Esophagus squamous epithelium (tissue), 5 donors: ENCODE results near the gene ALOX15B. TPM values are rescaled to one million over a fixed set of nuclear protein-coding genes. Genes with fewer than 3 reads are reported as not detected.

Experiments used
- DNase-seq: peaks from one replicate; lab custom pipeline; 2025; lab: John Stamatoyannopoulos, UW
- H3K27ac ChIP-seq, 4 donors: fragments of 200-600 bp; sonication (generic); one replicate each; pipeline ENCODE4 v1.5.1; 2016 to 2019; ENCODE audit warnings: mild to moderate bottlenecking in 1 of 4
- H3K27me3 ChIP-seq, 4 donors: fragments of 200-600 bp; sonication (generic); 1 replicate in 3 of 4; 2 replicates in 1 of 4; pipeline versions ENCODE4 v1.5.1 to v1.6.0; 2017 to 2021; ENCODE audit warnings: antibody characterized with exemption in 1 of 4
- H3K36me3 ChIP-seq, 3 donors: fragments of 200-600 bp; sonication (generic); one replicate each; pipeline ENCODE4 v1.5.1; 2016 to 2019
- H3K4me1 ChIP-seq, 3 donors: fragments of 200-600 bp; sonication (generic); one replicate each; pipeline ENCODE4 v1.5.1; 2017 to 2019
- H3K4me3 ChIP-seq, 4 donors: fragments of 200-600 bp; sonication (generic); 1 replicate in 3 of 4; 2 replicates in 1 of 4; pipeline ENCODE4 v1.5.1; 2016 to 2019; ENCODE audit warnings: mild to moderate bottlenecking in 2 of 4, moderate library complexity in 1 of 4
- H3K9me3 ChIP-seq, 3 donors: fragments of 200-600 bp; sonication (generic); one replicate each; pipeline ENCODE4 v1.5.1; 2016 to 2019
- POLR2A ChIP-seq, 4 donors: fragments of 450-650 bp; IDR thresholded peaks; one replicate each; pipeline ENCODE4 v1.6.1; 2017; ENCODE audit warnings: antibody characterized with exemption in 4 of 4, mild to moderate bottlenecking in 4 of 4, moderate library complexity in 3 of 4
- WGBS, 2 donors: methylation state at CpG; one replicate each; pipeline ENCODE4 v1.1.5; 2018; 5-methylcytosine and 5-hydroxymethylcytosine counted together
- intact Hi-C: fragments of 100-400 bp; cut with DNase I; formaldehyde crosslinking; loops from one replicate; pipeline ENCODE4 v1.15.0; 2022
- total RNA-seq, 4 donors: library from RNA; depleted of rRNA; stranded (reverse); fragments of >200 nt; gene quantifications; one replicate each; pipeline ENCODE4 v1.1.0, GENCODE V29; 2016
- TF ChIP-seq, protein P1 (sequence below), 6 experiments: fragments of 450-650 bp in 4 of 6; fragments of 200-600 bp in 2 of 6; sonication (generic) in 2 of 6; IDR thresholded peaks; one replicate each; pipeline ENCODE4 v1.5.1; 2016 to 2019; ENCODE audit warnings: antibody characterized with exemption in 6 of 6, mild to moderate bottlenecking in 4 of 6, moderate library complexity in 4 of 6
- donor health status: DM: yes; HTN: yes; CAD: no.

ALOX15B gene
- total RNA-seq, 4 donors from 2014 or later = 24.0 to 104 (median 50.5) TPM

DNA sequence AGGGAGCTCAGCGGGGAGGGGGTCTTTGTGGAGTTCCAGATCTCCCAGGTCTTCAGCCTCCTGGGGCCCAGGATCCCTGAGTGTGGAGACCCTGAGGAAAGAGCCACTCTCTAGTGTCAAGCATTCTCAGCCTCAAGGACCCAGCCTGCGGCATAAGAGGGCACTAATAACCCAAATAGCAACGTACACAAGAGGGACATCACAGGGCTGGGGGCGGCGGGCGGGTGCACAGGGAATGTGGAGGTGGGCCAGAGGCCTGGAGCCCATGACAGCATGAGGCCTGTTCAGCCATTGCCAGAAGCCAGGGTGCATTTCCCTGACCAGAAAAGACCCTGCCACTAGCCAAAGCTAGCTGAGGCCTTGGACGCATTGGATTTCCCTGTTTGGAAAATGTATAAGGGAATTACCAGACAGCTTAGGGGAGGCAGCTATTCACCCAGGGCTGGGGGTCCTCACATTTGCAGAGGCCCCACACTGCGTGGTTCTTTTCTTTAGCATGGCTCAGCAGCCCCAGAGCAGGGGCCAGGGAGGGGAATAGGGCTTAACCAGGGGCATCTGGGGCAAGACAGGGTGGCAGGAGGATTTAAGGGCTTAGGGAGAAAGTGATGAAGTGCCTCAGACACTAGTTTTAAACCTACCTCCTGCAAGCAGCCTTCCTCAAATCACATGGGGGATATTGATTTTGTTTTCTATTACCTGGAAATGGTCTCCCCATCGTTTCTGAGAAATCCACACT lies 13.5 kb upstream of the ALOX15B start:
- Histone ChIP-seq H3K4me1 (peaks cover under 1 to 10% (median 6%) of the 10 kb centered on the region in 3 donors), H3K27ac (no peak overlapping the region), H3K9me3 (no peaks in the 10 kb centered on the region), H3K27me3 (peaks cover 0 to 24% (median 0%) of the 10 kb centered on the region in 4 donors), H3K4me3 (no peak overlapping the region), H3K36me3 (no peaks in the 10 kb centered on the region)
- 79 to 88% methylated on average over 6 to 9 of the region's 9 CpGs for WGBS, 2 donors
- no peak for DNase-seq
- intact Hi-C loops = no loop called here
- TF ChIP-seq POLR2A (IDR thresholded peaks at IDR 0.05) = no peak
- TF ChIP-seq, protein P1, sequence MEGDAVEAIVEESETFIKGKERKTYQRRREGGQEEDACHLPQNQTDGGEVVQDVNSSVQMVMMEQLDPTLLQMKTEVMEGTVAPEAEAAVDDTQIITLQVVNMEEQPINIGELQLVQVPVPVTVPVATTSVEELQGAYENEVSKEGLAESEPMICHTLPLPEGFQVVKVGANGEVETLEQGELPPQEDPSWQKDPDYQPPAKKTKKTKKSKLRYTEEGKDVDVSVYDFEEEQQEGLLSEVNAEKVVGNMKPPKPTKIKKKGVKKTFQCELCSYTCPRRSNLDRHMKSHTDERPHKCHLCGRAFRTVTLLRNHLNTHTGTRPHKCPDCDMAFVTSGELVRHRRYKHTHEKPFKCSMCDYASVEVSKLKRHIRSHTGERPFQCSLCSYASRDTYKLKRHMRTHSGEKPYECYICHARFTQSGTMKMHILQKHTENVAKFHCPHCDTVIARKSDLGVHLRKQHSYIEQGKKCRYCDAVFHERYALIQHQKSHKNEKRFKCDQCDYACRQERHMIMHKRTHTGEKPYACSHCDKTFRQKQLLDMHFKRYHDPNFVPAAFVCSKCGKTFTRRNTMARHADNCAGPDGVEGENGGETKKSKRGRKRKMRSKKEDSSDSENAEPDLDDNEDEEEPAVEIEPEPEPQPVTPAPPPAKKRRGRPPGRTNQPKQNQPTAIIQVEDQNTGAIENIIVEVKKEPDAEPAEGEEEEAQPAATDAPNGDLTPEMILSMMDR (IDR thresholded peaks at IDR 0.05) = no peak

DNA sequence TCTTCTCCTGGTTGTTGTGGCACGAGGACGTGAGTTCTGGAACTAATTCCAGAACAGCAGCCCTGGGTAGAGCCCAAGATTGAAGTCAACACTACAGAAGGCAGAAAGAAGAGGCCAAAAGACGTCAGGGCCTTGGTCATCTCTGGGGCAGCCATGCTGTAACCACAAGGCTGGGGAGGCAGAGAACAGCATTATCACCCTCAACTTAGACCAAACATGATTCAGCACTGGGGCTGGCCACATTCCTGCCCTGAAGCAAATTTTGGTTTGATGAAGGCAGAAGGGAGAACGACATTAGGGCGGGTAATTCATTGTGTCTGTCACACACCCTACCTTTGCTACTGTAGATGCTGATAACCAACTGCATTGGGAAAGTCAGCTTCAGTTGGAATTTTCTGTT lies 9.7 kb upstream of the ALOX15B start:
- no peak for TF ChIP-seq POLR2A (IDR thresholded peaks at IDR 0.05)
- TF ChIP-seq, protein P1 (IDR thresholded peaks at IDR 0.05) = no peak
- DNase-seq = no peak
- WGBS, 2 donors = 34 to 54% methylated on average over 4 of the region's 5 CpGs
- Histone ChIP-seq H3K4me3 (no peak overlapping the region), H3K27me3 (peaks cover 0 to 49% (median 0%) of the 10 kb centered on the region in 4 donors), H3K27ac (no peak overlapping the region), H3K9me3 (no peaks in the 10 kb centered on the region), H3K4me1 (peaks cover 0 to 15% (median 6%) of the 10 kb centered on the region in 3 donors), H3K36me3 (no peaks in the 10 kb centered on the region)
- intact Hi-C loops = no loop called here

DNA sequence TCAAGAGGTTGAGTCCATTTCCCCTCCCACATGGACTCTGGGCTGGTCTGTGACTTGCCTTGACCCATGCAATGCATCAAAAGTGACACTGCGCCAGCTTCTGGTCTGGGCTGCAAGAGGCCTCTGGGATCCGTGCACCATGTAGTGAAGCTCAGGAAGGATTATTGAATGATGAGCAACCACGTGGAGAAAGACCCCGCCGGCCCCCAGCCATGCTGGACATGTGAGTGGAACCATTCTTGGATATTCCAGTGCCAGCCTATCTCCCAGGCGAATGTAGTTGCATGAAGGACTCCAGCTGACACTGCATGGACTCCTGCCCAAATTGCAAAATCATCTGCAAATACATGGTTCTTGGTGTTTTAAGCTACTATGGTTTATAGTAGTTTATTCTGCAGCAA lies 7.6 kb upstream of the ALOX15B start:
- WGBS, 2 donors = 72 to 88% methylated on average over 5 to 6 of the region's 6 CpGs
- intact Hi-C loops = no loop called here
- H3K4me3 ChIP-seq = no peak overlapping the region
- DNase-seq = no peak
- peaks cover 0 to 19% (median 6%) of the 10 kb centered on the region in 3 donors for H3K4me1 ChIP-seq
- peaks cover 0 to 57% (median 0%) of the 10 kb centered on the region in 4 donors for H3K27me3 ChIP-seq
- no peaks in the 10 kb centered on the region for H3K36me3 ChIP-seq
- H3K27ac ChIP-seq = no peak overlapping the region
- no peaks in the 10 kb centered on the region for H3K9me3 ChIP-seq
- TF ChIP-seq, protein P1 (IDR thresholded peaks at IDR 0.05) = no peak

DNA sequence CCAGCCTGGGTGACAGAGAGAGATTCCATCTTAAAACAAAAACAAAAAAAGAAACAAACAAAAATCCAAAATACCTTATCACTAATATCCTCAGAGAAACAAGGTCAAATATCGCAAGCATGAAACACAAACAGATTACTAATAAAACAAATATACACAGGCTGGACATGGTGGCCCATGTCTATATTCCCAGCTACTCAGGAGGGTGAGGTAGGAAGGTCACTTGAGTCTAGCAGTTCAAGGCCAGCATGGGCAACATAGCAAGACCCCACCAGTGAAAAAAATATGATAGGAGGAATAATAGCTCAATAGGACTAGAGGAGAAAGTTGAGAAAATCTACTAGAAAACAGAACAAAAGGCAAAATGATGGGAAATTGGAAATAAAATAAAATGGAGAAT lies 6.9 kb upstream of the ALOX15B start:
- H3K4me3 ChIP-seq = no peak overlapping the region
- no peaks in the 10 kb centered on the region for H3K36me3 ChIP-seq
- intact Hi-C loops = no loop called here
- peaks cover 0 to 57% (median 0%) of the 10 kb centered on the region in 4 donors for H3K27me3 ChIP-seq
- no peak for DNase-seq
- no peak overlapping the region for H3K27ac ChIP-seq
- WGBS, 2 donors = 92 to 95% methylated on average over 1 of the region's 1 CpG
- no peak for TF ChIP-seq POLR2A (IDR thresholded peaks at IDR 0.05)
- TF ChIP-seq, protein P1 (IDR thresholded peaks at IDR 0.05) = no peak
- peaks cover 0 to 19% (median 6%) of the 10 kb centered on the region in 3 donors for H3K4me1 ChIP-seq
- H3K9me3 ChIP-seq = no peaks in the 10 kb centered on the region

DNA sequence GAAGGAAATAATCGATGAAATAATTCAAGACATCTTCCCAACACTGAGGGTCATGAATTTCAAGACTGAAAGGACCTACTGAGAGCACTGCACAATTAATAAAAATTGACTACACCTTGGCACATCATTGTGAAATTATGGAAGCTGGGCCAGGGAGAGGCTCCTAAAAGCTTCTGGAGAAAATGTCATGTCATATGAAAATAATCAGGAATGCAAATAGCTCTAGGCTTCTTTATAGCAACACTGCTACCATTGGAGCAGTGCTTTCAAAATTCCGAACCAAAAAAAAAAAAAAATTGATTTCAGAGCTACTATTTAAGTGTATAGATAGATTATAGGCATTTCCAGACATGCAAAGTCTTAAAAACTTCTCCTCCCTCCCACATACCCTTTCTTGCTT lies 6.4 kb upstream of the ALOX15B start:
- Histone ChIP-seq H3K36me3 (no peaks in the 10 kb centered on the region), H3K27me3 (peaks cover 0 to 60% (median 0%) of the 10 kb centered on the region in 4 donors)
- WGBS, 2 donors = 48 to 59% methylated on average over 2 of the region's 2 CpGs

More for the DNA sequence above, 6.4 kb upstream of the ALOX15B start:
- TF ChIP-seq, protein P1 (IDR thresholded peaks at IDR 0.05) = no peak
- TF ChIP-seq POLR2A (IDR thresholded peaks at IDR 0.05) = no peak
- Histone ChIP-seq H3K4me1 (peaks cover 0 to 19% (median 6%) of the 10 kb centered on the region in 3 donors), H3K9me3 (no peaks in the 10 kb centered on the region), H3K4me3 (no peak overlapping the region), H3K27ac (no peak overlapping the region)
- DNase-seq = no peak
- intact Hi-C loops = no loop called here
